Upper lobe of right lung (tissue), 1 donor: Measurements from ENCODE around the gene EIF3L. TPM values are rescaled to one million over a fixed set of nuclear protein-coding genes. Genes with fewer than 3 reads are reported as not detected.

Experiments used
- ATAC-seq: fragments of 200-7000 bp; cut with Tn5 transposase; one replicate; pipeline ENCODE4 v1.9.1; 2020; ENCODE audit warnings: mild to moderate bottlenecking, moderate library complexity
- DNase-seq: peaks from one replicate; pipeline ENCODE4 v3.0.0-alpha.2; 2020
- H3K27ac ChIP-seq: fragments of 200-600 bp; one replicate; pipeline ENCODE4 v1.8.0; 2022
- H3K27me3 ChIP-seq: fragments of 200-600 bp; one replicate; pipeline ENCODE4 v1.8.0; 2022; ENCODE audit warnings: mild to moderate bottlenecking
- H3K36me3 ChIP-seq: fragments of 200-600 bp; one replicate; pipeline ENCODE4 v1.8.0; 2022
- H3K4me1 ChIP-seq: fragments of 200-600 bp; one replicate; pipeline ENCODE4 v1.8.0; 2022
- H3K4me3 ChIP-seq: fragments of 200-600 bp; one replicate; pipeline ENCODE4 v1.8.0; 2022; ENCODE audit warnings: mild to moderate bottlenecking
- H3K9me3 ChIP-seq: fragments of 200-600 bp; one replicate; pipeline ENCODE4 v1.8.0; 2022
- intact Hi-C: fragments of 100-400 bp; cut with DNase I; formaldehyde crosslinking; loops from one replicate; pipeline ENCODE4 v1.11.0; 2022
- total RNA-seq: library from RNA; stranded (reverse); fragmentation: NEBNext Ultra II Directional; extraction: Animal tissue kit (Norgen Biotek cat#: 25700); gene quantifications from one replicate; pipeline ENCODE4 v1.2.1, GENCODE V29; 2021
- TF ChIP-seq, protein P1 (sequence below): fragments of 200-600 bp; IDR thresholded peaks from one replicate; pipeline ENCODE4 v1.8.0; 2022; ENCODE audit warnings: antibody characterized with exemption
- donor health status: DM: no; HTN: yes; CAD: no; lungs with severe emphysema.

Gene EIF3L
- total RNA-seq, 1 donor from 2014 or later, result 369 TPM

DNA sequence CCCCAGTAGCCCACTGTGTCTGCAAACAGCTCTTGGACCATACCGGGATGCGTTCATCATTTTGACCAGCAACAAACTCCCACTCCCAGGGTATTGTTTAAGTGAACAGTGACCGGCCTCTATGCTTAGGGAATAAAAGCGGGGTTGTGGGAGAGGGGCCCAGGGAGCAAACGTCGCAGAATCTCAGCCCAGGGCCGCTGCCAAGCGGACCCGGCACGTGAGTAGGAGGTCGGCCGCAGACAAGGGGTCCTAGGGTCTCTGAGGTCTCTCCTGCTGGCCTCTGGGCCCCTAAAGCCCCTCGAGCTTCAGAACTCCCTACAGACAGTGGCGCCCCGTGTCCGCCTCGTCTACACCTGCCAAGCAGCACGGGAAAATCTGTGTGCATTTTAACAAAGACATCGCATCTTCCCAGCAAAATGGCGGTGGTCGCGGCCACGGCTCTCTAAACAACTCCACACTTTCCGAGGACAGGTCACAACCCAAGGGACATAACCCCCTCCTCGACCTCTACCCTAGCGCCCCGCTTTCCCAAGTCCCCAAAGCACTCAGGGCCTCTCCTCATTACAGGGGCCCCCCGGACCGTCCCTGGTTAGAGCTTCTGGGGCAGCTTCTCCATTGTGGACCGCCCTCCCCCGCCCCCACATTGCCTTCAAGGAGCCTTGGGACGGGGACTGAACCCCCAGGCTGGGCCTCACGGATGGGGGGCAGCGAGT lies 45.4 kb upstream of the EIF3L start:
- H3K4me3 ChIP-seq, result no peak overlapping the region
- H3K4me1 ChIP-seq, result peaks cover 32% of the 10 kb centered on the region
- TF ChIP-seq, protein P1, sequence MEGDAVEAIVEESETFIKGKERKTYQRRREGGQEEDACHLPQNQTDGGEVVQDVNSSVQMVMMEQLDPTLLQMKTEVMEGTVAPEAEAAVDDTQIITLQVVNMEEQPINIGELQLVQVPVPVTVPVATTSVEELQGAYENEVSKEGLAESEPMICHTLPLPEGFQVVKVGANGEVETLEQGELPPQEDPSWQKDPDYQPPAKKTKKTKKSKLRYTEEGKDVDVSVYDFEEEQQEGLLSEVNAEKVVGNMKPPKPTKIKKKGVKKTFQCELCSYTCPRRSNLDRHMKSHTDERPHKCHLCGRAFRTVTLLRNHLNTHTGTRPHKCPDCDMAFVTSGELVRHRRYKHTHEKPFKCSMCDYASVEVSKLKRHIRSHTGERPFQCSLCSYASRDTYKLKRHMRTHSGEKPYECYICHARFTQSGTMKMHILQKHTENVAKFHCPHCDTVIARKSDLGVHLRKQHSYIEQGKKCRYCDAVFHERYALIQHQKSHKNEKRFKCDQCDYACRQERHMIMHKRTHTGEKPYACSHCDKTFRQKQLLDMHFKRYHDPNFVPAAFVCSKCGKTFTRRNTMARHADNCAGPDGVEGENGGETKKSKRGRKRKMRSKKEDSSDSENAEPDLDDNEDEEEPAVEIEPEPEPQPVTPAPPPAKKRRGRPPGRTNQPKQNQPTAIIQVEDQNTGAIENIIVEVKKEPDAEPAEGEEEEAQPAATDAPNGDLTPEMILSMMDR, result no peak
- no peaks in the 10 kb centered on the region for H3K9me3 ChIP-seq
- intact Hi-C loops, result no loop called here
- H3K27me3 ChIP-seq, result no peaks in the 10 kb centered on the region
- no peak overlapping the region for H3K27ac ChIP-seq
- DNase-seq, result no peak
- no peak for ATAC-seq
- no peaks in the 10 kb centered on the region for H3K36me3 ChIP-seq

DNA sequence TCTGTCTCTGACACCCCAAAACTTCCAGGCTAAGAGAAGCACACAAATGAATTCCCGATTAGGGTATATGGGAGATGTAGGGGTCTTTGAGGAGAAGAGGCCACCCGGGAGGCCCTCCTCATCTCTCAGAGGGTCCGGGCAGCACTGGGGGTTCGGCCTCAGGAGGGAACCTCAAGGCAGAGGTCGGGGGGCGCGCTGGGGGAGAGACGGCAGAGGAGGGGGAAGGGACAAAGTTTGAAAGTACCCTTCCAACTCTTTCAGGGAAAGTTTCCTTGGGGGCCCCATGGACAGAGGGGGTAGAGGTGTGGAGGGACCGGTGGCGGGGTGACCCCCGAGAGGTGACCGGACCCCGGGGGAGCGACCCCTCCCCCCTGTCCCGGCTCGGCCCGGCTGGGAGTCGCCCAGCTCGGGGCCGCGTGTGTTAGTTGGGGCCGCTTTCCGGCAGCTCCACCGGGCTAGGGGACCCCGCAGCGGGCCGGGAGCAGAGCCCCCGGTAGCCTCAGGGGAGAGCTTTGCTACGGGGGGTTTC lies 44.8 kb upstream of the EIF3L start:
- Histone ChIP-seq H3K27ac (peak overlapping the region; percentile 84), H3K9me3 (no peaks in the 10 kb centered on the region), H3K4me3 (peak overlapping the region; percentile 52), H3K27me3 (no peaks in the 10 kb centered on the region), H3K4me1 (peaks cover 32% of the 10 kb centered on the region), H3K36me3 (no peaks in the 10 kb centered on the region)
- no peak for ATAC-seq
- intact Hi-C loops, result no loop called here
- no peak for DNase-seq
- TF ChIP-seq, protein P1, result no peak

DNA sequence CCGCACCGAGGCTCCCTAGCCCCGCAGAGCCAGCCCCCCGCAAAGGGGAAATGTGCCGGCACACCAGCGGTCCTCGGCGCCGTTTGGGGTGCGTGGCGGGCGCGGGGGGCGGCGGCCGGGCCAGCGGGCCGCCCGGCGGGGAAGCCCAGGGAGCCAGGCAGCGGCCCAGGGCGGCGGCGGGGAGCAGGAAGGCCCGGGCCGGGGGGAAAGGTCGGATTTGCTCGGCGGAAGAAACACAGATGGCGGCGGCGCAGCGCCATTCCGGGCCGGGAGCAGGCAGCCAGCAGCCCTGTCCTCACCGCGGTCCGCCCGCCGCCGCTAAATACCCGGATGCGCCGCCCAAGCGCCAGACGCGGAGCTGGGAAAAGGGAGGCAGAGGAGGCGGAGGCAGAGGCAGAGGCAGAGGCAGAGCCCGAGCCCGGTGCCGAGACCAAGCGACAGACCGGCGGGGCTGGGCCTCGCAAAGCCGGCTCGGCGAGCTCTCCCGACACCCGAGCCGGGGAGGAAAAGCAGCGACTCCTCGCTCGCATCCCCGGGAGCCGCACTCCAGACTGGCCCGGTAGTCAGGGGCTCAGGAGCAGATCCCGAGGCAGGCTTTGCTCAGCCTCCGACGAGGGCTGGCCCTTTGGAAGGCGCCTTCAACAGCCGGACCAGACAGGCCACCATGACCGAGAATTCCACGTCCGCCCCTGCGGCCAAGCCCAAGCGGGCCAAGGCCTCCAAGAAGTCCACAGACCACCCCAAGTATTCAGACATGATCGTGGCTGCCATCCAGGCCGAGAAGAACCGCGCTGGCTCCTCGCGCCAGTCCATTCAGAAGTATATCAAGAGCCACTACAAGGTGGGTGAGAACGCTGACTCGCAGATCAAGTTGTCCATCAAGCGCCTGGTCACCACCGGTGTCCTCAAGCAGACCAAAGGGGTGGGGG lies 44.1 kb upstream of the EIF3L start:
- peak overlapping the region; percentile 52 for H3K4me3 ChIP-seq
- H3K27me3 ChIP-seq, result no peaks in the 10 kb centered on the region
- H3K36me3 ChIP-seq, result no peaks in the 10 kb centered on the region
- intact Hi-C loops, result no loop called here
- peak; percentile 95 for DNase-seq
- H3K9me3 ChIP-seq, result no peaks in the 10 kb centered on the region
- ATAC-seq, result peak; percentile 77
- peaks cover 32% of the 10 kb centered on the region for H3K4me1 ChIP-seq
- TF ChIP-seq, protein P1, result no peak
- H3K27ac ChIP-seq, result peak overlapping the region; percentile 84

DNA sequence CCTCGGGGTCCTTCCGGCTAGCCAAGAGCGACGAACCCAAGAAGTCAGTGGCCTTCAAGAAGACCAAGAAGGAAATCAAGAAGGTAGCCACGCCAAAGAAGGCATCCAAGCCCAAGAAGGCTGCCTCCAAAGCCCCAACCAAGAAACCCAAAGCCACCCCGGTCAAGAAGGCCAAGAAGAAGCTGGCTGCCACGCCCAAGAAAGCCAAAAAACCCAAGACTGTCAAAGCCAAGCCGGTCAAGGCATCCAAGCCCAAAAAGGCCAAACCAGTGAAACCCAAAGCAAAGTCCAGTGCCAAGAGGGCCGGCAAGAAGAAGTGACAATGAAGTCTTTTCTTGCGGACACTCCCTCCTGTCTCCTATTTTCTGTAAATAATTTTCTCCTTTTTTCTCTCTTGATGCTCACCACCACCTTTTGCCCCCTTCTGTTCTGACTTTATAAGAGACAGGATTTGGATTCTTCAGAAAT lies 43.4 kb upstream of the EIF3L start:
- no peaks in the 10 kb centered on the region for H3K36me3 ChIP-seq
- peak overlapping the region; percentile 84 for H3K27ac ChIP-seq
- intact Hi-C loops, result no loop called here
- peak overlapping the region; percentile 52 for H3K4me3 ChIP-seq
- H3K4me1 ChIP-seq, result peaks cover 32% of the 10 kb centered on the region
- TF ChIP-seq, protein P1, result no peak
- no peaks in the 10 kb centered on the region for H3K27me3 ChIP-seq
- ATAC-seq (no peak), DNase-seq (no peak)
- H3K9me3 ChIP-seq, result no peaks in the 10 kb centered on the region

- TF ChIP-seq, protein P1, result no peak
- Histone ChIP-seq H3K36me3 (no peaks in the 10 kb centered on the region), H3K27ac (no peak overlapping the region), H3K4me1 (peaks cover 32% of the 10 kb centered on the region), H3K9me3 (no peaks in the 10 kb centered on the region), H3K27me3 (no peaks in the 10 kb centered on the region), H3K4me3 (peak overlapping the region; percentile 52)
- DNase-seq, result no peak
- intact Hi-C loops, result no loop called here
- ATAC-seq, result no peak
Measured at GRCh38 chr22:37806409-37807333, 42.5 kb upstream of the EIF3L start.
